HG03039 (cell line): ENCODE results near the gene ERICH2.

Experiments used
- ATAC-seq: cut with Tn5 transposase; IDR thresholded peaks from one replicate; pipeline ENCODE4 v1.9.1; 2021; ENCODE audit warnings: mild to moderate bottlenecking, moderate library complexity; ENCODE audit not compliant: unreplicated experiment

ERICH2 gene

DNA sequence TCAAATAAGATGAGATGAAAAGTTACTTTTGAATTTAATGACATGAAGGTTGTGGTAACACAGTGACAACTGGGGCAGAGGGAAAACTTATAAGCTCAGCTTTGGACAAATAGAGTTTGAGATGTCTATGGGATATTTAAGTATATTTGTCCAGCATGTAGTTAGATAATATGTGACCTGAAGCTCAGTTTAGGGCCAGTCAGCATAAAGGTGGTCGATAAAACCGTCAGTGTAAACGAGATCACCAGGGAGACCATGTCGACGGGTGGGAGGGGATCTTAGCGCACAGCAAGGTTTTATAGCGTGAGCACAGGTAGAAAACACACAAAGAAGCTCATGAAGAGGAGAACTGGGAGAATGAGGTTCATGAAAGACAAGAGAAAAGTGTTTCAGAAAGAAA, 7.4 kb upstream of the ERICH2 start:
- no peak for ATAC-seq

- ATAC-seq = no peak
Measured at GRCh38 chr2:170763232-170763631, 6.9 kb upstream of the ERICH2 start.

GRCh38 chr2:170764880-170765261, 5.3 kb upstream of the ERICH2 start:
- ATAC-seq = no peak

- no peak for ATAC-seq
Measured at GRCh38 chr2:170766693-170767092, 3.5 kb upstream of the ERICH2 start.

DNA sequence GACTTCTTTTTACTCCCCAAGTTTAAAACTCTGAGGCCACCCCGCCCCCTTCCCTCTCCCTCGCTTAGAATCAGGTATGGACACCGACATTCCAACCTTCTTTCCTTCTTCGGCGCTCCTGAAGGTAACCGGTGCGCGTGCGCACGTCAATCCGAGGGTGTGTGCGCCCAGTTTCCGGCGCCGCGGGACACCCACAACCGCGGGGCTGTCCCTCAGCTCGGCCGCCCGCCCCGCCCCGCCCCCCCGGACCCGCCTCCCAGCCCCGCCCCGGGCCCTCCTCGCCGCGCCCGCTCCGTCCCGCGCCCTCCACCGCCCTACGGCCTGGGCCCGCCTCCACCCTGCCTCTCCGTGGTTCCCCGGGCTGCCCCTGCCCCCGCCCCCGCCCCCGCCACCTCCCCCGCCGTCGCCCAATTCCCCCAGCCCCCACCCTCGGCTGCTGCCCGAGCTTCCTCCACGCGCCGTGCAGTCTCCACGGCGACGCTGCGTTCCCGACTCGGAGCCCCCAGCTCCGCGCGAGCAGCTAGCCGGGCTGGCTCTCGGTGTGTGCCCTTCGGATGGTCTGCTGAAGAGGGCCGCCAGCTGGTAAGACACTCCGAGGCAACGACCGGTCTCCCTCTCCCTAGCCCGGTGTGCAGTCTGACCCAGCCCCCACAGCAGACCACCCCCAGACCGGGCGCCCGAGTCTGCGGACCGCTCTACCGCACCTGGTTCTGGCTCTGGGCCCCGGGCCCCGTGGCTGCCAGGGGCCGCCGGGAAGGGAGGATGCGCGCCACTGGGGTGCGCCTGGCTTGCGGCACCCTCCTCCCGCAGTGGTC, 635 bp downstream of the ERICH2 start:
- ATAC-seq = peak; percentile 69

DNA sequence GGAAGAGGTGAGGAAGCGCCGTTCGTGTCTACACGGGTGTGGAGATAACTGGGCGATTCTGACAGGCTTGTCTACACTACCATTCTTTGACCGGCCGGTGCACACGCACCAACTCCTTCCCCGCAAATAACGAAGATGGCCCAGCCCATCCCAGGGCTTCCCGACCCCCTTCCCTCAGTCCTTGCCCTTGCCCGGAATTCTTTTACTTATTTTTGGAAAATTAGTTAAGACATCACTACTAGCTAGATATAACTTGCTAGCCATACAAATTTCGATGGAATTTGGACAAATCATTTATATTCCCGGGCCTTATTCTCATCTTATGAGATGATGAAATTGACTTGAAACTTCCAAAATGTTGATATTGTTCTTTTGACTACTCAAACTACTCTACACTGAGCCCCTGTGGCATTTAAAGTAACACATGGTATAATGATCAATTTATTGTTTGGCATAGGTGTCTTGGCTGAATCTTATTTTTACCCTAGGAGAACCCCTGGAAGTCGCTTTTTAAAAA, 1.3 kb downstream of the ERICH2 start:
- no peak for ATAC-seq

GRCh38 chr2:170772295-170772694, 2.1 kb downstream of the ERICH2 start:
- no peak for ATAC-seq

GRCh38 chr2:170774074-170774473, 3.9 kb downstream of the ERICH2 start:
- ATAC-seq = no peak

GRCh38 chr2:170778900-170779299, 8.7 kb downstream of the ERICH2 start:
- no peak for ATAC-seq

- ATAC-seq = no peak
Measured at GRCh38 chr2:170779304-170779703, 9.1 kb downstream of the ERICH2 start.

DNA sequence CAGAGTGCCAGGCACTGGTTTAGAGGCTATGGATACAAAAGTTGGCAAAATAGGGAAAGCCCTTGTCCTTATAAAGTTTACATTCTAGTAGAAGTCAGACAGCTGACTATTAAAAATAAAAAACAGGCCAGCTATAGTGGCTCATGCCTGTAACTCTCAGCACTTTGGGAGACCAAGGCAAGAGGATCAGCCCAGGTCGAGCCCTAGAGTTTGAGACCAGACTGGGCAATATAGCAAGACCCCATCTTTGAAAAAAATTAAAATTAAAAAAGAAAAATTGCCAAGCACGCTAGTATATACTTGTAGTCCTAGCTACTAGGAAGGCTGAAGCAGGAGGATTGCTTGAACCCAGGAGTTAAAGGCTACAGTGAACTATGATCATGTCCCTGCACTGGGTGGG, 12.5 kb downstream of the ERICH2 start:
- no peak for ATAC-seq

GRCh38 chr2:170783549-170783948, 13.4 kb downstream of the ERICH2 start:
- no peak for ATAC-seq

GRCh38 chr2:170798996-170799395, 28.8 kb downstream of the ERICH2 start:
- no peak for ATAC-seq

- ATAC-seq = no peak
Measured at GRCh38 chr2:170806548-170806947, 36.4 kb downstream of the ERICH2 start.

DNA sequence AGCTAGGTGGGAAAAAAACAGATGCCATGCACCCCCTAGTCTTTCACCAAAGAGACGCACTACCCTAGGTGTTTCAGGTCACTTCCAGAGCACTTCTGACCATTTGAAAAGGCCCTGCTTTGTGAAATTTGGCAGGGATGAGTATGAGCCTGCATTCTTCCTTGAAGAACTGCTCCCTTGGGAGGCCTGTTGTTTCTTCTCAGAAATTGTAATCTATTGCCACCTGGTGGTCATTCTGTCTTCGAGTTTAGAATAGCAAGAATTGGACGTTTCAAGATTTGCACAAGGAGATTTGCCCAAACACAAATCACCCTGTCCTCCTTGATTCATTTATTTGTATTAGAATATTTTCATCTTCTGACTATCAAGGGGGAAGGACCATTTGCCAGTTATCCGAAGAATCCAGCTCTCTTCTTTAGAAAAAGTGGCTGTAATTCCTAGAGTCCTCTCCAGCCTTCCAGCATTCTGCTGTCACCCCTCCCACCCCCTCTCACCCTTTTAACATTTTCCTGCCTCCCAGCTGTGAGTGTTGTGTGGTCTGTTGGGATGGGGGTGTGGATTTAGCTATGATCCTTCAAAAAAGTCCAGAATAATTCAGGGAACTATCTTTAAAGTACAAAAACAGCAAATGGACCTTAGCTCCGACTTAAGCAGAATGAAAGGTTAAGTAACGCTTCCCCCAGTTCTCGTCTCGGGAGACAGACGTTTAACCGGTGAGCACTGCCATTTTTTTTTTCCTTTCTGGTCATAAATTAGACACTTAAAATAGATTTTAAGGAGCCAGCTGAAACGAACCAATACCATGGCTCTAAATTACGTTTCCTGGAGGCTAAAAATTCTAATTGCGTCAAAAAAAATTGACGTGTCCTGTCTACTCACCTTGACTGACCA, 42.8 kb downstream of the ERICH2 start:
- ATAC-seq = no peak

DNA sequence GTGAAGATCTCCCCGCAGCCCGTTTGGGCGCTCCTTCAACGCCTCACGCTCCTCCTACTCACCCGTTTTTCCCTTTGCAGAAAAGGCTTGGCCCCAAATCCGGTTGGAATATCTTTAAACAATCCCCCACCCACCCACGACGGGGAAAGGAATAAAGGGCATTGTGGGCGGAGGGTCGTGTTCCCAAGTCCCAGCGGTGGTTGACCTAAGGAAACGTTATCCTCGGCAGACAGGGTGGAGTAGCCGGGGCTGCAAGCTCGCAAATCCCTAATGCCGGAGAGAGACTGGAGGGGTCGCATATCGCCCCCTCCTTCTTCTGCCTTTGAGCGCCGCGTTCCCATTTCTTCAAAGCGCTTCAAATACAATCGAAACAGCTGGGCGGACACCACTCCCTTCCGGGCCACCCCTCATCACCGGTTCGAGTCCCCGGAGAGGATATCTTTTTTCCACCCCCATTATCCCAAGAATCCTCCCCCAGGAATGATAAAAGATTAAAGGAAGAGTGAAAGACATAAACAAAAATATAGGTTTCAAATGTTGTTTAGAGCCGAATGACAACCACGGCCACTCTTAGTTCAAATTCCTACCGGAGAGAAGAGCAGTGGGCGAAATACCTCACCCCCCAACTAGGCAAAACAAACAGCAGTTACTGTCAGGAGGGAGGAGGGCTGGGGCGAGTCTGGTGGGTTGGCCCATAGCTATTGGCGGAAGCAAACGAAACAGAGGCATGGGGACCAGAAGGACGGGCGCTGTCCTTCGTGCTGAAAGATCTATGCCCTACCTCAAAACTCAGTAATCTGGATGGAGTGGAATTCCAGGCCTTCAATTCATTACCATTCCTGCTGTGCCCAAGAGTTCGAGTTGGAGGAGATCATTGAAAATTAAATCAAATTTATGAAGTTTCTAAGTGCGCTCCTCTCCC, 43.7 kb downstream of the ERICH2 start:
- no peak for ATAC-seq

- ATAC-seq = no peak
Measured at GRCh38 chr2:170814533-170815230, 44.5 kb downstream of the ERICH2 start.

DNA sequence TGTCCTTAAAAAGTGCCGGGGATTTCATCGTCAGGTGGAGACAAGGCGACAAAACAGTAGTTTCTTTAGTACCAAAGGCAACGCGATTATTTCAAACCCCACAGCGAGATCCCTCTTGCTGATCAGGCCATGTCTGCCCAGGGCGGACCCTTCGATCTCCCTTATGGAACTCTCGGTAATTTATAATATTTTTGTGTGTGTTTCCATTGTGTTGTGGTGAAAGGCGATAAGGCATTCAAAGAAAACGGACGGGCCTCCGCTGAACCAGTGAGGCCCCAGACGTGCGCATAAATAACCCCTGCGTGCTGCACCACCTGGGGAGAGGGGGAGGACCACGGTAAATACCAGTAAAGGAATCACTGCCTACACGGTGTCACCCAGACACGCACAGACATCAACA, 45.1 kb downstream of the ERICH2 start:
- no peak for ATAC-seq

DNA sequence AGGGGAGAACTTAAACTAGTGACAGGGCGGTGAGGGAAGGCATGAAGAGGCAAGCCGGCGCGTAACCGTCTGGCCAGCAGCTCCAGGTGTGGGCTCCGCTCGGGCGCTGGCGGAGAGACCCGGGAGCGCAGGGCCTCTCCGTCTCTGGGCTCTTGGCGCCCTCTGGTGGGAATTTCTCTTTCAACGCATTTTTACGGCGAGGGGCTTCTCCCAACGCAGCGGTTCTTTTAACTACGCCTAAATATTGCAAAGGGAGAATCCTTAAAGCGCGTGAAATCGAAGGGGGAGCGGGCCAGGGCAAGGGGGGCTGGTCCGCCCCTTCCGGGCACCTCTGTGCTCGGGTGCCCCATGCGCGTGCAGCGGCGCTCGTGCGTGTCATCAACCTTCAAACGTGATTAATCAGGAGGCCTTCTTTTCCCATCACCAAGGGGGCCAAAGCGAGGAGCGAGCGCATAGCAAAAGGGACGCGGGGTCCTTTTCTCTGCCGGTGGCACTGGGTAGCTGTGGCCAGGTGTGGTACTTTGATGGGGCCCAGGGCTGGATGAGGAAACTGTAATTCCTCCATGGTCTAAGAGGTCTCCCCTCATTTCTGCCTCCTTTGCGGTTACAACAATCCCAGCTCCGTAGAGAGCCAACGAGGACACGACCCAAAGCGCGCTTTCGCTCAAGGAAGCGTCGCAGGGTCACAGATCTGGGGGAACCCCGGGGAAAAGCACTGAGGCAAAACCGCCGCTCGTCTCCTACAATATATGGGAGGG, 45.7 kb downstream of the ERICH2 start:
- no peak for ATAC-seq
